ENCODE measurements around the gene ANAPC10. TPM values are rescaled to one million over a fixed set of nuclear protein-coding genes. Genes with fewer than 3 reads are reported as not detected.
A peak's percentile ranks its signal among the peaks of the same experiment; 100 is the strongest.
"Not testable (repeated sequence)": the region's sequence is repeated elsewhere in the genome, so short reads cannot be mapped to it uniquely, and the experiment has no call there.

The ANAPC10 gene
- total RNA-seq, 1 experiment from 2014 or later = 27.2 TPM

DNA sequence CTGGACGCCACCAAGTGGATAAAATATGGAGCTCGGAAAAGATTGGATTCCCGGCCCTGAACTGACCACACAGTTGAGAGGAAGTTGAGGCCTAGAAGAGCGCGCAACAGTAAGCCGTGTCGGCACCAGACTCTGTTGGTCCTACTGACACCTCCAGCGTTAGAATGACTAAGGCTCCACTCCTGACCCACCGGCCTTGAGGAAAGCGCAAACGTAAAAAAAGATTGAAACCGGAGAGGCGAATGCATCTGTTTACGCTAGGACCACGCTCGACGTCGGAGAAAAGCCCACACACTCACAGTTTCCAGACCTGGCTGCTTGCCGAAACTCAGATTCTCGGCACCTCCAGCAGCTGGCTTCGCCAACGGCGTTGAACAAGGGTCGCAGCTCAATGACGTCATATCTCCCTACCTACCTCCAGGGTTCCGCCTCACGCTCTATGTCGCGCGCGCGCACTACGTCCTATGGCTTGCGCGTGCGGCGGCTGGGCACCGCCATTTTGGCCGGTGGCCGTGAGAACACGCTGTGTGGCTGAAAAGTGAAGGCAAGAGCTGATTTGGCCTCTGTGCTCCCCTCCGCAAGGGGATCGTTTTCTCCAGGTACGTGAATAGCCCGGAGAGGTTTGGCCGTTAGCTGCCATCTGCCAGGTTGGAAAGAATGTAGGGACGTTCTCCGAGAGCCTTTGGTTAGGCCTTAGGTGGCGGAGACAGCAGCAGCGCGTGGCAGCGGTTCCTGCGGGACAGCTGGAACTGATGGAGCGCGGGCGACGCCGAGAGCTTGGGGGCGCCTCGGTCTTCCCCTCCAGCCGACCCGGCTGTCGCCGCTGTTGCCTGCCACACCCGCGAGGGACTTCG, at the start of gene ANAPC10, which contains the start of gene ABCE1 (continued):
- TF ChIP-seq ELF1 (IDR thresholded peaks at IDR 0.05; ENCODE audit: borderline replicate concordance, low read depth) (peak; percentile 45; the same call in 1 of the 2 replicates), CEBPB (IDR thresholded peaks at IDR 0.05; ENCODE audit: low read depth) (no peak), EGR1 (IDR thresholded peaks at IDR 0.05; ENCODE audit: low read depth) (no peak; the same call in 1 of the 2 replicates), SRF (IDR thresholded peaks at IDR 0.05; ENCODE audit: low read depth) (peak; percentile 93), EZH2phosphoT487 (IDR thresholded peaks at IDR 0.05; ENCODE audit: borderline replicate concordance) (no peak), RAD21 (IDR thresholded peaks at IDR 0.05; ENCODE audit: low read depth) (peak; percentile 42), CBX3 (IDR thresholded peaks at IDR 0.05; ENCODE audit: low read depth) (peak; percentile 96), SIN3A (IDR thresholded peaks at IDR 0.05; ENCODE audit: low read depth) (peak; percentile 97), ZFX (IDR thresholded peaks at IDR 0.05) (peak; percentile 91), SP1 (IDR thresholded peaks at IDR 0.05; ENCODE audit: low read depth) (peak; percentile 64)
- TF ChIP-seq, protein P1, sequence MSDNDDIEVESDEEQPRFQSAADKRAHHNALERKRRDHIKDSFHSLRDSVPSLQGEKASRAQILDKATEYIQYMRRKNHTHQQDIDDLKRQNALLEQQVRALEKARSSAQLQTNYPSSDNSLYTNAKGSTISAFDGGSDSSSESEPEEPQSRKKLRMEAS (IDR thresholded peaks at IDR 0.05) = peak; percentile 99

DNA sequence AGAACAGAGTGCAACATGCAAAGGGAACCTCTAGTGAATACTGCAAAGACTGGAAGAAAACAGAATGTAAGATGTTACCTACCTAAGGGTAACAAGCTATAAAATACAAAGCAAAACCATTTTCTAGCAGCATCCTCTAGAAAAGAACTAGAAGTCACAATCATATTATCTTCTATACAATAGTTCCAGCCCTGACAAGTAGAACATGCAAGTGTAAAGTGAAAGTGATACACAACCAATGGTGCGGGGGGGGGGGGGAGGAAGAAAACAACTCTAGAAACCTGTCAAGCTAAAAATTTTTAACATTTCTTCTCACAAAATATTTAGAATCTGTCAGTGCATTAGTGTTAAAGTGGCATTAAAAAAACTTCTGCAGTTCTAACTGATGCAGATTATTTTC, 38.2 kb upstream of the ANAPC10 start:
- CTCF ChIA-PET; BruUV-seq (replicated peaks); H3K27me3 ChIP-seq (ENCODE audit: insufficient read depth, low read length); H3K79me2 ChIP-seq (ENCODE audit: insufficient read depth, low read length); POLR2A ChIA-PET; H2AFZ ChIP-seq (ENCODE audit: low read depth, low read length, poor library complexity, severe bottlenecking); ATAC-seq; H3K9ac ChIP-seq (ENCODE audit: low read length); H3K9me2 ChIP-seq (ENCODE audit: insufficient read depth); H4K20me1 ChIP-seq (ENCODE audit: insufficient read depth); H3K9me3 ChIP-seq (ENCODE audit: control insufficient read depth in 1 of 2, insufficient read depth in 1 of 2, low read depth in 1 of 2, low read length in 2 of 2); RAD21 ChIA-PET (ENCODE audit: low non-redundant PET in 1 of 2, low total read pairs in 2 of 2, uncharacterized antibody in 2 of 2, unreplicated experiment in 2 of 2); H3K4me2 ChIP-seq (ENCODE audit: low read length); H3K4me3 ChIP-seq (replicated peaks in 1 of 2; ENCODE audit: low read depth in 1 of 2, low read length in 2 of 2); H3K27ac ChIP-seq (ENCODE audit: low read depth, low read length); intact Hi-C loops (cut with micrococcal nuclease); H3K4me1 ChIP-seq (ENCODE audit: control insufficient read depth in 1 of 2, insufficient read depth in 2 of 2, low read length in 2 of 2); DNase-seq (ENCODE audit: low read depth, low spot score): not testable (repeated sequence)
- peaks cover 17 to 30% of the 10 kb centered on the region in 2 experiments for H3K36me3 ChIP-seq (ENCODE audit: control insufficient read depth in 1 of 2, insufficient read depth in 2 of 2, low read length in 2 of 2)

All from HCT116 (cell line).